AG09319 (cell line): Measurements from ENCODE around the gene RIN1.

Source experiments
- DNase-seq: peaks from one replicate; pipeline ENCODE4 v3.0.0-alpha.2; 2010; ENCODE audit warnings: low read depth; ENCODE audit errors: extremely low read depth
- TF ChIP-seq, protein P1 (sequence below): IDR thresholded peaks from 2 replicates; pipeline ENCODE4 v1.5.1; 2011; ENCODE audit warnings: low read depth, mild to moderate bottlenecking, inconsistent platforms, low read length, moderate library complexity

Gene RIN1

DNA sequence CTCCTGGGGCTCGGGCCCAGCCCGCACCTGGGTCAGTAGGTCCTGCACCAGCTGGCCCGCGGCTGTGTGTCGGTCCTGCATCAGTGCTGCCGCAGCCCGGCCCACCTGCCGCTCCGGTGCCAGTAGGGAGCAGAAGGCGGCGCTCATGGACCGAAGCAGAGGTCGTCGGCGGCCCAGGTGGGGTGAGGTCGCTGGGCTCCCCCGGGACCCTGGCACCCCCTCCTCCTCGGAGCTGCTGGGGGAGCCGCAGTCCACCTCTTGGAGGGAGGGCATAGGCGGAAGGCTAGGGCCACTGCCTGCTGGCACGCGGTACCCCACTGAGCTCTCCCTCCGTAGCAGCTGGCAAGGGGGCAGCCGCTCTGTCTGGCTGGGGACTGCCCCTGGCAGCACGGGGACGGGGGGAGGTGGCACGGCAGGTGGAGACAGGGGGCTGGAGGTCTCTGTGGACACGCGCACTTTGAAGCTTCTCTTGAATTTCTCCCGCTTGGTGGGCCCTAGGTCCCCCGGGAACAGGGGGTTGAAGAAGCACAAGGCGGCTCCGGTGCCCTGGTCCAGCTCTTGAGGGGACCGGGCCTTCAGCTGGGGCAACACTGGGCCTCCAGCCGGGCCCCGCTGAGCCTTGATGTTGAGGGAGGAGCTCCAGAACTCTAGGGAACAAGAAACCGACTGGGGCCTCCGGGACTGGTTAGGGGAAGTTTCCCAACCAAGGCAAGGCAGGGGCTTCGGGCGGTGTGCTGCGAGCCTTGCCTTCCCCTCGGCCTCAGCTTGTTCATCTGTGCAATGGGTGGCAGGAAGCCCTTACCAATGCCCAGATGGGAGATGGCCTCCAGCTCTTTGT is 1.4 kb downstream of the RIN1 start:
- no peak for DNase-seq
- TF ChIP-seq, protein P1, sequence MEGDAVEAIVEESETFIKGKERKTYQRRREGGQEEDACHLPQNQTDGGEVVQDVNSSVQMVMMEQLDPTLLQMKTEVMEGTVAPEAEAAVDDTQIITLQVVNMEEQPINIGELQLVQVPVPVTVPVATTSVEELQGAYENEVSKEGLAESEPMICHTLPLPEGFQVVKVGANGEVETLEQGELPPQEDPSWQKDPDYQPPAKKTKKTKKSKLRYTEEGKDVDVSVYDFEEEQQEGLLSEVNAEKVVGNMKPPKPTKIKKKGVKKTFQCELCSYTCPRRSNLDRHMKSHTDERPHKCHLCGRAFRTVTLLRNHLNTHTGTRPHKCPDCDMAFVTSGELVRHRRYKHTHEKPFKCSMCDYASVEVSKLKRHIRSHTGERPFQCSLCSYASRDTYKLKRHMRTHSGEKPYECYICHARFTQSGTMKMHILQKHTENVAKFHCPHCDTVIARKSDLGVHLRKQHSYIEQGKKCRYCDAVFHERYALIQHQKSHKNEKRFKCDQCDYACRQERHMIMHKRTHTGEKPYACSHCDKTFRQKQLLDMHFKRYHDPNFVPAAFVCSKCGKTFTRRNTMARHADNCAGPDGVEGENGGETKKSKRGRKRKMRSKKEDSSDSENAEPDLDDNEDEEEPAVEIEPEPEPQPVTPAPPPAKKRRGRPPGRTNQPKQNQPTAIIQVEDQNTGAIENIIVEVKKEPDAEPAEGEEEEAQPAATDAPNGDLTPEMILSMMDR: no peak

DNA sequence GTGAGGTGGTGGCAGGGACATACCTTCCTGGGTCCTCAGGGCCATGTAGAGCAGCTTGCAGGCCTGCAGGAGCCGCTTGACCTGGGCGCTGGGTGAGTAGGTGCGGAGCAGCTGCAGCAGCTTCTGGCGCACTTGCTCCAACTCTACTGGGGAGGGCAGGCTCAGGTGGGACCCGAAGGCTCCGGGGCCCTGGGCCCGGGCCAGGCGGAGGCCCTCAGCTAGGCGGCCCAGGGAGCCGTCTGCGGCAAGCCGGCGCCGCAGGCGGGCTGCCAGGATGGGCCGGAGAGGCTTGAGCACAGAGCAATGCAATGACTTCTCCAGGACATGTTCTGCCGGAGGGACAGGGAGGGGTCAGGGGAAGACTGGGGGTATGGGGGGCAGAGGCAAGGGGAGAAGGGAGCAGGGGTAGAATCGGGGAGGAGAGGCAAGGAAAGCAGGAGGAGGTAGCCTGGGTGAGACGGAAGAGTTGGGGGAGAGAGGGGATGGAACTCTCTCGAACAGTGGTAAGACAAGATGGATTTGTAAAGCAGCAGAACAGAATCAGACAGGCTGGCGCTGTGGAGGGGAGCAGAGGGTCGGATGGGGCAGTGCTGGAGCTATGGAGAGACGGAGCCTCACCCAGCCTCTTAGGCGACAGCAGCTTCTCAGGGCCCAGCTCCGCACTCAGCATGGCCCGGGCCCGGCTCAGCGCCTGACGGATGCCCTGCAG is 2.2 kb downstream of the RIN1 start:
- DNase-seq: no peak
- TF ChIP-seq, protein P1: no peak

- TF ChIP-seq, protein P1: no peak
- DNase-seq: no peak
Observed at GRCh38 chr11:66333220-66333877, 2.9 kb downstream of the RIN1 start.

GRCh38 chr11:66332371-66333219 is 3.6 kb downstream of the RIN1 start:
- TF ChIP-seq, protein P1: no peak
- DNase-seq: no peak

DNA sequence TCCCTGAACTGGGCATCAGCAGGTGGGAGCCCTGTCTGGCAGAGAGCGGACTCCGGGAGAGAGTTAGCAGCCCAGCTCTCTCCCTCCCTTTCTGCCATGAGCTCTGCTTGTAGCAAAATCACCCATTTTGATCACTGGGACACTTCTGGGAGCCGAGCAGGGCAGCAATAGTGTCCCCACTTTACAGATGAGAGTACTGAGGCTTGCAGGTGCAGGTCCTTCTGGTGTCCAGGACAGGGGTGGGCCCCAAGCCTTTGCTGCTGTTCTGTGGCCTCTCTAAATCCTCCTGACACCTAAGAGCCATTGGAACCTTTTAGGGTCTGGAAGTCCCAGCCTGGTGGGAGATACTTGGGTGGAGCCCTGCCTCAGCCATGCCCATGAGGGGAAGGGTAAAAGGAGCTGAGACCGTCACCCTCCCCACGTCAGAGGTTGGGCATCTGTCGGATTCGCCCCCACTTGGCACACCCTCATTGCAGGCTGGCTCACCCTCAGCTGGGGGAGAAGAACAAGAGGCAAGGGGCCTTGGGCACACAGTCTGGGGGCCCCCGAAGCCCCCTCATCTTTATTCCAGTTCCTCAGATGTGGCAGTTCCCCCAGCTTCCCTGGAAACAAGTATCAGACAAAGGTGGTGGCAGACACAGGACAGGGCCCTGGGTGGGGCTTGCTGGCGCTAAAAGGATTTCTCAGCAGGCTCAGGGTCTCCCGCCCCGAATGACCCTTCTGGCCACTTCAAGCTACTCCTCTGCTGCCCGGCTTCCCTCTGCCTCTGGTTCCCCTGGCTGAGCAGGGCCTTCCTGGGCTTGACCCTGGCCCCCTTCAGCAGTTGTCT is 4.5 kb downstream of the RIN1 start:
- TF ChIP-seq, protein P1: no peak
- DNase-seq: no peak

- no peak for DNase-seq
- TF ChIP-seq, protein P1: no peak
Observed at GRCh38 chr11:66330931-66331330, 5.3 kb downstream of the RIN1 start.
